ENCODE measurements around the gene MAPRE3. TPM values are rescaled to one million over a fixed set of nuclear protein-coding genes. Genes with fewer than 3 reads are reported as not detected.

The MAPRE3 gene
- total and polyA plus RNA-seq, 4 experiments from 2014 or later = 1.3 to 3.6 (median 2.9) TPM

DNA sequence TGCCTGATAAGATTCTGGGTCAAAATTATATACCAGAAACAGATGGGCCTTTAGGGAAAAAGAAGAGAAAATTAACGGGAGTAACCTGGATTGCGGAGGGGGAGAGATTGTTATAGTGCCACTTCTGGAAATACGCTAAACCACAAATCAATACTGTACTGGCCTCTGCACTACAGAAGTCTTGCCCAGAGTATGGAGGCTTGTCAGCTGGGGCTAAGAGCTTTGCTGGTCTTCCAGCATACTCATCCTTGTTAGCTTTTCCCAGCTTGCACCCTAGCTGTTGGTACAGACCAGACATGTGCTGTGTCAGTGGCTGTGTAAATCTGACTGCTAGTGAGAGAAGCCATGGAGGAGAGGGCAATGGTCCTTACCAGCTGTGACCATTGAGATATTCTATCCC is 89.9 kb downstream of the MAPRE3 start:
- Mint-ChIP-seq H3K4me1 (peaks cover 0 to 12% (median 7%) of the 10 kb centered on the region in 4 donors), H3K36me3 (peaks cover 18 to 45% of the 10 kb centered on the region in 2 donors), H3K4me3 (peak overlapping the region in 1 of 8 donors; percentile 36), H3K27ac (peak overlapping the region in 1 of 7 donors; percentile 24), H3K9me3 (no peaks in the 10 kb centered on the region), H3K27me3 (no peaks in the 10 kb centered on the region)
- Histone ChIP-seq H3K4me3 (ENCODE audit: low read length in 2 of 2) (no peak overlapping the region), H3K36me3 (ENCODE audit: insufficient read depth, low read length) (peaks cover 6% of the 10 kb centered on the region), H3K27me3 (ENCODE audit: insufficient read depth, low read length) (no peaks in the 10 kb centered on the region), H3K9me3 (ENCODE audit: control insufficient read depth in 1 of 2, low read length in 2 of 2) (no peaks in the 10 kb centered on the region), H3K27ac (ENCODE audit: low read depth, low read length) (no peak overlapping the region), H3K4me1 (ENCODE audit: insufficient read depth, low read length) (no peaks in the 10 kb centered on the region)
- POLR2A ChIA-PET (ENCODE audit: partially characterized antibody) = interaction anchor here (0.6 to 13.9 kb wide), 3 partner anchors 10 to 303 kb away, joined by 3 to 402 read pairs (median 53); partner anchors contain the start of genes AGBL5, EMILIN1 and OST4
- CTCF ChIA-PET (ENCODE audit: partially characterized antibody) = interaction anchor here (1.1 kb wide), 1 partner anchor 27 kb away, joined by 3 read pairs; the partner anchor contains the start of gene KHK
- DNase-seq = no peak
- intact Hi-C loops (cut with micrococcal nuclease) = no loop called here

DNA sequence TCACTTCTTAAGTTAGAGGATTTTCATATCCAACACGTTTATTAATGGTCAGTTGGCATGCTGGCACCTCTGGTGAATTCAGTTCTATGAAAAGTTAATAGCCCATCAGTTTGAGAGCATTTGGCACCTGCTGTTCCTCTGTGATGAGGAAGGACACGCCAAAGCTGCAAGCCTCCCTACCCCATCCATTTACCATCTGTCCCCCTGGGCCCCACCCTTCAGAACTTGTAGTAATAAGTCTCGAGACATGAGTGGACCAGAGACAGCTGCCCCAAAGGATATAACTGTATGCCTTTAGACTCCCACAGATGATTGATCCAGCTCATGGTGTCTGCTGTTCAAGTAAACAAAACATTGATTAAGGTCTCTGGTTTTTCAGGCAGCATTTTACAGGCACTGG is 94.7 kb downstream of the MAPRE3 start:
- POLR2A ChIA-PET (ENCODE audit: partially characterized antibody) = interaction anchor here (1.4 to 8.1 kb wide), 5 partner anchors 8 to 20 kb away, joined by 4 to 53 read pairs (median 5); partner anchors contain the start of gene AGBL5

GRCh38 chr2:27067385-27067784 is 96.9 kb downstream of the MAPRE3 start:
- Mint-ChIP-seq H3K4me3 (no peak overlapping the region), H3K36me3 (peaks cover 34 to 63% of the 10 kb centered on the region in 2 donors), H3K27ac (peak overlapping the region in 1 of 7 donors; percentile 18), H3K27me3 (no peaks in the 10 kb centered on the region), H3K4me1 (peaks cover 30 to 60% (median 53%) of the 10 kb centered on the region in 4 donors), H3K9me3 (no peaks in the 10 kb centered on the region)
- Histone ChIP-seq H3K4me3 (ENCODE audit: low read length in 2 of 2) (no peak overlapping the region), H3K4me1 (ENCODE audit: insufficient read depth, low read length) (peaks cover 30% of the 10 kb centered on the region), H3K27me3 (ENCODE audit: insufficient read depth, low read length) (no peaks in the 10 kb centered on the region), H3K36me3 (ENCODE audit: insufficient read depth, low read length) (peaks cover 26% of the 10 kb centered on the region), H3K9me3 (ENCODE audit: control insufficient read depth in 1 of 2, low read length in 2 of 2) (no peaks in the 10 kb centered on the region), H3K27ac (ENCODE audit: low read depth, low read length) (no peak overlapping the region)
- no peak for DNase-seq
- intact Hi-C loops (cut with micrococcal nuclease) = no loop called here
- ChIA-PET POLR2A (ENCODE audit: partially characterized antibody) (interaction anchor here (0.9 to 18.9 kb wide), 3 partner anchors 12 to 67 kb away, joined by 4 to 402 read pairs (median 187); partner anchors contain the start of genes AGBL5, KHK and PREB), CTCF (ENCODE audit: partially characterized antibody) (interaction anchor here (1.8 to 2.8 kb wide), 2 partner anchors 15 to 17 kb away, joined by 4 to 8 read pairs; partner anchors contain the start of gene AGBL5)

More for the DNA sequence above, 94.7 kb downstream of the MAPRE3 start:
- H3K27me3 ChIP-seq (ENCODE audit: insufficient read depth, low read length) = no peaks in the 10 kb centered on the region
- CTCF ChIA-PET (ENCODE audit: partially characterized antibody) = interaction anchor here (1.1 to 1.4 kb wide), 3 partner anchors 12 to 16 kb away, joined by 4 to 5 read pairs (median 4); partner anchors contain the start of gene AGBL5
- peaks cover 26% of the 10 kb centered on the region for H3K36me3 ChIP-seq (ENCODE audit: insufficient read depth, low read length)
- Mint-ChIP-seq H3K9me3 (no peaks in the 10 kb centered on the region), H3K4me3 (no peak overlapping the region), H3K27ac (peak overlapping the region in 2 of 7 donors; percentile 33 to 88), H3K4me1 (peaks cover 25 to 42% (median 39%) of the 10 kb centered on the region in 4 donors), H3K36me3 (peaks cover 35 to 58% of the 10 kb centered on the region in 2 donors), H3K27me3 (no peaks in the 10 kb centered on the region)
- DNase-seq = no peak
- intact Hi-C loops (cut with micrococcal nuclease) = no loop called here
- H3K4me1 ChIP-seq (ENCODE audit: insufficient read depth, low read length) = peaks cover 16% of the 10 kb centered on the region
- no peaks in the 10 kb centered on the region for H3K9me3 ChIP-seq (ENCODE audit: control insufficient read depth in 1 of 2, low read length in 2 of 2)
- H3K27ac ChIP-seq (ENCODE audit: low read depth, low read length) = no peak overlapping the region
- H3K4me3 ChIP-seq (ENCODE audit: low read length in 2 of 2) = no peak overlapping the region

- ChIA-PET POLR2A (ENCODE audit: partially characterized antibody) (interaction anchor here (8.9 to 18.9 kb wide), 2 partner anchors 14 kb away, joined by 187 to 402 read pairs; partner anchors contain the start of genes AGBL5 and KHK), CTCF (ENCODE audit: partially characterized antibody) (interaction anchor here (1.1 to 2.8 kb wide), 3 partner anchors 17 to 19 kb away, joined by 3 to 8 read pairs (median 4); partner anchors contain the start of genes AGBL5 and KHK)
- DNase-seq = no peak
- Mint-ChIP-seq H3K36me3 (peaks cover 24 to 47% of the 10 kb centered on the region in 2 donors), H3K4me1 (peaks cover 31 to 71% (median 60%) of the 10 kb centered on the region in 4 donors), H3K27ac (peak overlapping the region in 6 of 7 donors; percentile 20 to 96 (median 78)), H3K4me3 (peak overlapping the region in 7 of 8 donors; percentile 6 to 97 (median 36)), H3K27me3 (no peaks in the 10 kb centered on the region), H3K9me3 (no peaks in the 10 kb centered on the region)
- no peaks in the 10 kb centered on the region for H3K27me3 ChIP-seq (ENCODE audit: insufficient read depth, low read length)
- intact Hi-C loops (cut with micrococcal nuclease) = no loop called here
- H3K4me3 ChIP-seq (ENCODE audit: low read length in 2 of 2) = no peak overlapping the region
- peaks cover 26% of the 10 kb centered on the region for H3K36me3 ChIP-seq (ENCODE audit: insufficient read depth, low read length)
- peaks cover 46% of the 10 kb centered on the region for H3K4me1 ChIP-seq (ENCODE audit: insufficient read depth, low read length)
- peak overlapping the region; percentile 95 for H3K27ac ChIP-seq (ENCODE audit: low read depth, low read length)
- no peaks in the 10 kb centered on the region for H3K9me3 ChIP-seq (ENCODE audit: control insufficient read depth in 1 of 2, low read length in 2 of 2)
These were observed 99.0 kb downstream of the MAPRE3 start for GRCh38 chr2:27069436-27069835.

DNA sequence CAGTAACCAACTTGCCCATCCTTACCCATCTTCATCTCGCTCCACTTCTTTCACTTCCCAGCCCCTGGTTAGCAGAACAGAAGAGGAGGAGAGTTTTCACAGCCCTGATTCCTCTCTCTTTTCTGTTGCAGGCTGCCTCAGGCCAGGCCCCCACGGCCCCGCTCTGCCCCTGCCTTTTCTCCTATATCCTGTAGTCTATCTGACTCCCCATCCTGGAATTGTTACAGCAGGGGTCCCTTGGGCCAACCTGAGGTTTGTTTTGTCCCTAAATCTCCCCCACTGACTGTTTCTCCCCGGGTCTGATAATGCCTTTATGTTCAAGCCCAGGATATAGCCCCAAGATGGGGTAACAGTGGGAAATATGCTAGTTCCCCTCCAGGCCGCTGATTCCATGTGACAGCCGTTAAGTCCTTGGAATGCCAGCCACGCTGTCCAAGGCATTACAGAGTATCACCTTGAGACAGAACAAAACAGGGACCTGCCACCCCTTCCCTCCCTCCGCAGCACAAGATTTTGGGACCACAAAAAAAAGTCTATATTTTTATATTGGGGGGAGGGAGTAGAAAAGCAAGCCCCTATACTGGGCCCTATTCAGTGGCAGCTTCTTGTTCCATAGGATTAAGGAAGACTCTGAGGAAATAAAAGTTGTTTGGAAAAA is 99.7 kb downstream of the MAPRE3 start:
- no peak for DNase-seq
- Histone ChIP-seq H3K9me3 (ENCODE audit: control insufficient read depth in 1 of 2, low read length in 2 of 2) (no peaks in the 10 kb centered on the region), H3K36me3 (ENCODE audit: insufficient read depth, low read length) (peaks cover 26% of the 10 kb centered on the region), H3K4me3 (ENCODE audit: low read length in 2 of 2) (no peak overlapping the region), H3K27ac (ENCODE audit: low read depth, low read length) (peak overlapping the region; percentile 95), H3K27me3 (ENCODE audit: insufficient read depth, low read length) (no peaks in the 10 kb centered on the region), H3K4me1 (ENCODE audit: insufficient read depth, low read length) (peaks cover 52% of the 10 kb centered on the region)
- H3K27me3 Mint-ChIP-seq = no peaks in the 10 kb centered on the region
- peaks cover 37 to 78% (median 66%) of the 10 kb centered on the region in 4 donors for H3K4me1 Mint-ChIP-seq
- H3K36me3 Mint-ChIP-seq = peaks cover 24 to 44% of the 10 kb centered on the region in 2 donors
- intact Hi-C loops (cut with micrococcal nuclease) = loop anchor here (2.0 kb wide), 1 partner anchor 37 kb away; the partner anchor contains the start of gene TMEM214
- no peaks in the 10 kb centered on the region for H3K9me3 Mint-ChIP-seq
- ChIA-PET CTCF (ENCODE audit: partially characterized antibody) (interaction anchor here (1.8 to 5.7 kb wide), 3 partner anchors 14 to 19 kb away, joined by 4 to 46 read pairs (median 8); partner anchors contain the start of genes AGBL5 and KHK), POLR2A (ENCODE audit: partially characterized antibody) (interaction anchor here (1.4 to 18.9 kb wide), 4 partner anchors 14 to 287 kb away, joined by 3 to 402 read pairs (median 102); partner anchors contain the start of genes AGBL5, GTF3C2, KHK and TMEM214)
- H3K4me3 Mint-ChIP-seq = peak overlapping the region; percentile 47 to 98 (median 97)
- peak overlapping the region; percentile 93 to 99 (median 98) for H3K27ac Mint-ChIP-seq

- Mint-ChIP-seq H3K27ac (peak overlapping the region; percentile 93 to 99 (median 98)), H3K27me3 (no peaks in the 10 kb centered on the region), H3K9me3 (no peaks in the 10 kb centered on the region), H3K36me3 (peaks cover 24 to 38% of the 10 kb centered on the region in 2 donors), H3K4me1 (peaks cover 41 to 82% (median 69%) of the 10 kb centered on the region in 4 donors), H3K4me3 (peak overlapping the region; percentile 92 to 98 (median 97))
- H3K4me1 ChIP-seq (ENCODE audit: insufficient read depth, low read length) = peaks cover 59% of the 10 kb centered on the region
- ChIA-PET POLR2A (ENCODE audit: partially characterized antibody) (interaction anchor here (0.7 to 18.9 kb wide), 12 partner anchors 8 to 357 kb away, joined by 3 to 402 read pairs (median 4); partner anchors contain the start of genes AGBL5, ATRAID, GTF3C2 and KHK), CTCF (ENCODE audit: partially characterized antibody) (interaction anchor here (1.0 to 5.7 kb wide), 4 partner anchors 14 to 299 kb away, joined by 3 to 46 read pairs (median 9); partner anchors contain the start of genes AGBL5 and KHK)
- DNase-seq = no peak
- peak overlapping the region; percentile 95 to 97 for H3K4me3 ChIP-seq (ENCODE audit: low read length in 2 of 2)
- no peaks in the 10 kb centered on the region for H3K27me3 ChIP-seq (ENCODE audit: insufficient read depth, low read length)
- H3K9me3 ChIP-seq (ENCODE audit: control insufficient read depth in 1 of 2, low read length in 2 of 2) = no peaks in the 10 kb centered on the region
- peak overlapping the region; percentile 95 for H3K27ac ChIP-seq (ENCODE audit: low read depth, low read length)
- peaks cover 26% of the 10 kb centered on the region for H3K36me3 ChIP-seq (ENCODE audit: insufficient read depth, low read length)
- intact Hi-C loops (cut with micrococcal nuclease) = loop anchor here (1.0 to 2.0 kb wide), 4 partner anchors 11 to 38 kb away; partner anchors contain the start of genes AGBL5, KHK and TMEM214
These were observed 100.3 kb downstream of the MAPRE3 start for GRCh38 chr2:27070653-27071276.

Data from CD4-positive, alpha-beta memory T cell (primary cell).